HG03520 (cell line): Measurements from ENCODE around the gene SRSF1.
A peak's percentile ranks its signal among the peaks of the same experiment; 100 is the strongest.
"Not testable (repeated sequence)": the region's sequence is repeated elsewhere in the genome, so short reads cannot be mapped to it uniquely, and the experiment has no call there.

Experiments used
- ATAC-seq: cut with Tn5 transposase; IDR thresholded peaks from one replicate; pipeline ENCODE4 v1.9.1; 2021; ENCODE audit warnings: mild to moderate bottlenecking, moderate library complexity; ENCODE audit not compliant: unreplicated experiment

Gene SRSF1

GRCh38 chr17:57993471-57994365 lies 13.3 kb downstream of the SRSF1 start:
- no peak for ATAC-seq

GRCh38 chr17:57991537-57991936 lies 15.5 kb downstream of the SRSF1 start:
- ATAC-seq = no peak

- ATAC-seq = no peak
These were observed 17.0 kb downstream of the SRSF1 start for GRCh38 chr17:57990037-57990436.

- ATAC-seq = peak; percentile 70
These were observed 18.5 kb downstream of the SRSF1 start for GRCh38 chr17:57988301-57989250.

- ATAC-seq = peak; percentile 44
These were observed 19.3 kb downstream of the SRSF1 start, which contains the start of gene VEZF1 for GRCh38 chr17:57987581-57988300. Gene VEZF1 (minus strand): TSS chr17:57988254. CDS start chr17:57988111, 143 bp downstream.

- ATAC-seq = no peak
These were observed 20.0 kb downstream of the SRSF1 start for GRCh38 chr17:57986841-57987580.

- no peak for ATAC-seq
These were observed 21.4 kb downstream of the SRSF1 start for GRCh38 chr17:57985675-57985974.

- no peak for ATAC-seq
These were observed 21.9 kb downstream of the SRSF1 start for GRCh38 chr17:57984936-57985674.

- no peak for ATAC-seq
These were observed 22.7 kb downstream of the SRSF1 start for GRCh38 chr17:57984261-57984890.

GRCh38 chr17:57983446-57983845 lies 23.6 kb downstream of the SRSF1 start:
- ATAC-seq = no peak

- ATAC-seq = no peak
These were observed 24.4 kb downstream of the SRSF1 start for GRCh38 chr17:57982452-57983170.

- ATAC-seq = no peak
These were observed 26.5 kb downstream of the SRSF1 start for GRCh38 chr17:57980522-57980921.

- no peak for ATAC-seq
These were observed 28.0 kb downstream of the SRSF1 start for GRCh38 chr17:57979076-57979475.

- no peak for ATAC-seq
These were observed 30.5 kb downstream of the SRSF1 start for GRCh38 chr17:57976594-57976993.

GRCh38 chr17:57975044-57975443 lies 32.0 kb downstream of the SRSF1 start:
- no peak for ATAC-seq

- ATAC-seq = not testable (repeated sequence)
These were observed 32.8 kb downstream of the SRSF1 start for GRCh38 chr17:57974053-57974824.

- no peak for ATAC-seq
These were observed 34.9 kb downstream of the SRSF1 start for GRCh38 chr17:57972151-57972550.

GRCh38 chr17:57971572-57971971 lies 35.5 kb downstream of the SRSF1 start:
- ATAC-seq = no peak
